Mucosa of descending colon (tissue), 3 donors: ENCODE results near the gene ABCC11. TPM values are rescaled to one million over a fixed set of nuclear protein-coding genes. Genes with fewer than 3 reads are reported as not detected.

ENCODE experiments used
- ATAC-seq: fragments of 200-7000 bp; cut with Tn5 transposase; one replicate; pipeline ENCODE4 v1.9.1; 2020; ENCODE audit warnings: mild to moderate bottlenecking, moderate library complexity
- DNase-seq, 3 donors: peaks; one replicate each; pipeline ENCODE4 v3.0.0-alpha.2; 2020
- H3K36me3 ChIP-seq: fragments of 200-600 bp; one replicate; pipeline ENCODE4 v1.8.0; 2021; ENCODE audit warnings: low read depth, mild to moderate bottlenecking
- H3K4me1 ChIP-seq: fragments of 200-600 bp; one replicate; pipeline ENCODE4 v1.8.0; 2021; ENCODE audit warnings: low read depth, mild to moderate bottlenecking
- H3K4me3 ChIP-seq: fragments of 200-600 bp; one replicate; pipeline ENCODE4 v1.8.0; 2021; ENCODE audit warnings: mild to moderate bottlenecking
- H3K9me3 ChIP-seq: fragments of 200-600 bp; one replicate; pipeline ENCODE4 v1.8.0; 2021; ENCODE audit warnings: mild to moderate bottlenecking
- intact Hi-C, 2 donors: fragments of 100-400 bp; cut with DNase I in 1 of 2; cut with micrococcal nuclease in 1 of 2; formaldehyde crosslinking; loops; one replicate each; pipeline versions ENCODE4 v1.11.0 to v1.11.1; 2022; cut with DNase I, micrococcal nuclease
- total RNA-seq, 3 donors: library from RNA; stranded (reverse); fragmentation: NEBNext Ultra II Directional in 2 of 3; extraction: Animal tissue kit (Norgen Biotek cat#: 25700) in 2 of 3; gene quantifications; one replicate each; pipeline versions ENCODE4 v1.2.1 to v1.2.4, GENCODE V29; 2021 to 2023
- TF ChIP-seq, protein P1 (sequence below): fragments of 200-600 bp; IDR thresholded peaks from one replicate; pipeline ENCODE4 v1.8.0; 2022; ENCODE audit warnings: antibody characterized with exemption, mild to moderate bottlenecking
- donor health status: DM: no; HTN: no; CAD: no; lungs with moderate emphysema.
- donor health status: DM: no; HTN: no; CAD: no.
- donor health status: DM: no; HTN: yes; CAD: no.

The ABCC11 gene
- total RNA-seq, 3 donors from 2014 or later = 0.32 to 0.35 (median 0.34) TPM

DNA sequence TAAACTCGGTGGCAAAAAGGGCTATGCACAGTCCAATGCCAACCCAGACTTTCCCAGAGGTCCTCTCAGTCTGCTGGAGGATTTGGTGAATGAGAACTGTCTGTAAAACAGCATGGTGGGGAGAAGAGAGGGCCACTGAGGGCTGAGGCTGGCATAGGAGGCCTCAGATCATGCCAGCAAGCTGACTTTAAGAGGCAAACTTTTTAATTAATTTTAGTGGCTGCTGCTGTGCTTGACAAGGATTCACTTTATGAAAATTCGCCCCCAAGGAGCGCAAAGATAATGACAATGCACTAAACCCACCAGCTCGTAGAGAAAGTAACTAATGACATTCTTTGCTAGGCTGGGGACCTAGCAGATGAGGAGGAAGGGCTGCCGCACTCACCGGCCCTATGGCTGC is 106.5 kb downstream of the ABCC11 start:
- ATAC-seq (no peak), DNase-seq (no peak)
- intact Hi-C loops = no loop called here
- TF ChIP-seq, protein P1, sequence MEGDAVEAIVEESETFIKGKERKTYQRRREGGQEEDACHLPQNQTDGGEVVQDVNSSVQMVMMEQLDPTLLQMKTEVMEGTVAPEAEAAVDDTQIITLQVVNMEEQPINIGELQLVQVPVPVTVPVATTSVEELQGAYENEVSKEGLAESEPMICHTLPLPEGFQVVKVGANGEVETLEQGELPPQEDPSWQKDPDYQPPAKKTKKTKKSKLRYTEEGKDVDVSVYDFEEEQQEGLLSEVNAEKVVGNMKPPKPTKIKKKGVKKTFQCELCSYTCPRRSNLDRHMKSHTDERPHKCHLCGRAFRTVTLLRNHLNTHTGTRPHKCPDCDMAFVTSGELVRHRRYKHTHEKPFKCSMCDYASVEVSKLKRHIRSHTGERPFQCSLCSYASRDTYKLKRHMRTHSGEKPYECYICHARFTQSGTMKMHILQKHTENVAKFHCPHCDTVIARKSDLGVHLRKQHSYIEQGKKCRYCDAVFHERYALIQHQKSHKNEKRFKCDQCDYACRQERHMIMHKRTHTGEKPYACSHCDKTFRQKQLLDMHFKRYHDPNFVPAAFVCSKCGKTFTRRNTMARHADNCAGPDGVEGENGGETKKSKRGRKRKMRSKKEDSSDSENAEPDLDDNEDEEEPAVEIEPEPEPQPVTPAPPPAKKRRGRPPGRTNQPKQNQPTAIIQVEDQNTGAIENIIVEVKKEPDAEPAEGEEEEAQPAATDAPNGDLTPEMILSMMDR = no peak
- Histone ChIP-seq H3K4me3 (no peak overlapping the region), H3K9me3 (no peaks in the 10 kb centered on the region), H3K4me1 (no peaks in the 10 kb centered on the region), H3K36me3 (no peaks in the 10 kb centered on the region)

DNA sequence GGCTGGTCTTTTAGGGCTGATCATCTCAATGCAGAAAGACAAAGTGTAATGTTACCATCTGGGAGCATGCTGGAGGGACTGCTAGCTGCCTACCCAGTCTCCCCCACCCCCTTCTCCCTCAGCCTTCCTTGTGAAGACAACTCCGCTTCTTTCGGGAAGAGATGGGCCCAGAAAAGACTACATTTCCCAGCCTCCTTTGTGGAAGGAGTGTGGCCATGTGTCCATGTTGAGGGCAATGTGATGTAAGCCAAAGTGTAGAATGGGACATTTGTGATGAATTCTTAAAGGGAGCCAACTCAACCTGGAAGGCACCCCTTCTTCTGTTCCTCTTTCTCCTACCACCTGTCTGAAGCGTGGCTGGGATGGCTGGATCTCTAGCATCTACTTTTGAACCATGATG is 107.8 kb downstream of the ABCC11 start:
- Histone ChIP-seq H3K9me3 (no peaks in the 10 kb centered on the region), H3K36me3 (no peaks in the 10 kb centered on the region), H3K4me3 (no peak overlapping the region), H3K4me1 (no peaks in the 10 kb centered on the region)
- no peak for ATAC-seq
- intact Hi-C loops = no loop called here
- DNase-seq = no peak
- TF ChIP-seq, protein P1 = no peak

DNA sequence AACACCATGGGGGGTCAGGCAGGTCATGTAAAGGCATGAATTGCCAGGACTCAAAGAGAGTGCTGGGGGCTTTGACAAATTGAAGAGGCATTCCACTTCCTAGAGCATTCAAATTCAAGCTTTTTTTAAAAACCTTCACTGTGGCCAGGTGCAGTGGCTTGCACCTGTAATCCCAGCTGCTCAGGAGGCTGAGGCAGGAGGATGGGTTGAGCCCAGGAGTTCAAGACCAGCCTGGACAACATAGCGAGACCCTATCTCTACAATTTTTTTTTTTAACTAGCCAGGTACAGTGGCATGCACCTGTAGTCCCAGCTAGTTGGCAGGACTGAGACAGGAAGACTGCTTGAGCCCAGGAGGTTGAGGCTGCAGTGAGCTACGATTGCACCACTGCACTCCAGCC is 108.8 kb downstream of the ABCC11 start:
- DNase-seq (no peak), ATAC-seq (no peak)
- Histone ChIP-seq H3K9me3 (no peaks in the 10 kb centered on the region), H3K4me3 (no peak overlapping the region), H3K36me3 (no peaks in the 10 kb centered on the region), H3K4me1 (no peaks in the 10 kb centered on the region)
- intact Hi-C loops = no loop called here
- TF ChIP-seq, protein P1 = no peak

DNA sequence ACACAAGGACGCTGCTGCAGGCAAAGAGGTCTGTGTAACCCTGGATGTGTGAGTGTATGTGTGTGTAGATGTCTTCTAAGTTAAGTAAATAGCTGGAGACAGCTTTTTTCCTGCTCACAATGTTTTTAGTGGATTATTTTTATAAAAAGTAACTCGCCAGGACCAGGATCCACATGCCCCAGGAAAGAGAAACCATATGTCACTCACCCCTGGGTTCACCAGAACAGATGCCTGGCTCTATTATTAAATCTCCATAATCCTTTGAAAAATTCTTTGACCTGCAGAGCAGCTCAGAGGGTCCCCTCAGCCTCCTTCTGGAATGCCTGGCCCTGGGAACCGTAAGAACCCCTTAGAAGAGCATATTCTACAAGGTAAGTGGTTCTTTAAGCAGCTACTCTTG is 109.5 kb downstream of the ABCC11 start:
- TF ChIP-seq, protein P1 = no peak
- intact Hi-C loops = no loop called here
- DNase-seq (no peak), ATAC-seq (no peak)
- Histone ChIP-seq H3K4me3 (no peak overlapping the region), H3K9me3 (no peaks in the 10 kb centered on the region), H3K4me1 (no peaks in the 10 kb centered on the region), H3K36me3 (no peaks in the 10 kb centered on the region)

DNA sequence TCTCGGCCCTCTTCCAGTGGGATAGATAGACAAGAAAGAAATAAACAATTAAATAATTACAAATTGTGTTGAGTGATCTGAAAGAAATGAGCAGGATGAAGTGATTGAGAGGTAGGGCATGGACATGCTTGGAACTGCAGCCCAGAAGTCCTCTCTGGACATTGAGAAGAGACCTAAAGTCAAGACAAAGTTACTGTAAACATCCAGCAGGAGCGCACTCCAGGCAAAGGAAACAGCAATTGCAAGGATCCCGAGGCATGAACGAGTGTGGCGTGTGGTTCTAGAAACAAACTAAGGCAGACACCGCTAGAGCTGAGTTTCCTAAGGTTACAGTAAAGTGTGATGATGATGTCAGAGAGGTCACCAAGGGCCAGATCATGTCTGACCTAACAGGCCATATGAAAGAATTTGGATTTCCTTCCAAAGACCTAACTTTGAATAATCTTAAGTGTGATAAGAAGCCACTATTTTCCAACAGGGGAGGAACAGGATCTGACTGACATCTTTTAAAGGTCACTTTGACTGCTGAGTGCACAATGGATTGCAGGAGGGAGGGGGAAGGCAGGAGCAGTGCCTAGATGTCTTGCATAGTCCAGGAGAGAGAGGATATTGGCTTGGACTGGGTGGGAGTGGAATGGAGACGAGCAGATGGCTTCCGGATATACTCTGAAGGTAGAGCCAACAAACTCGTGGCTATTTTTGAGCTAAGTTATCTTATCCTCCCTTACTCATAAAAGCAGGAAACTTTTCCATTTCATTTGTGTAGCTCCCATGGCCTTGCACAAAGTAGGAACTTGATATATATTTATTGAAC is 110.6 kb downstream of the ABCC11 start:
- ATAC-seq (no peak), DNase-seq (no peak)
- TF ChIP-seq, protein P1 = no peak
- Histone ChIP-seq H3K36me3 (no peaks in the 10 kb centered on the region), H3K9me3 (no peaks in the 10 kb centered on the region), H3K4me3 (no peak overlapping the region), H3K4me1 (no peaks in the 10 kb centered on the region)
- intact Hi-C loops = no loop called here
